ENCODE results near the gene GSTM5. TPM values are rescaled to one million over a fixed set of nuclear protein-coding genes. Genes with fewer than 3 reads are reported as not detected.

GSTM5 gene
- total RNA-seq, 1 experiment from 2014 or later: not detected

GRCh38 chr1:109730666-109731065 lies 18.6 kb downstream of the GSTM5 start:
- no peaks in the 10 kb centered on the region for H3K27me3 ChIP-seq (ENCODE audit: insufficient read depth, low read length)
- H4K91ac ChIP-seq (ENCODE audit: insufficient read length, low read depth, low read length): no peak overlapping the region
- H3K56ac ChIP-seq (ENCODE audit: insufficient read length, low read depth, low read length): no peak overlapping the region
- H3K9me3 ChIP-seq (ENCODE audit: control insufficient read depth, low read depth, low read length): peaks cover 11% of the 10 kb centered on the region
- H2BK5ac ChIP-seq (ENCODE audit: insufficient read length, low read length): no peak overlapping the region
- H3K27ac Mint-ChIP-seq: no peak overlapping the region
- no peak overlapping the region for H4K5ac ChIP-seq (ENCODE audit: insufficient read length, low read depth, low read length)
- no peaks in the 10 kb centered on the region for H3K79me2 ChIP-seq (ENCODE audit: insufficient read depth, low read length)
- H3K27ac ChIP-seq (ENCODE audit: insufficient read length, low read depth, low read length): no peak overlapping the region
- peaks cover 11 to 17% of the 10 kb centered on the region in 2 experiments for H3K9me3 Mint-ChIP-seq
- no peaks in the 10 kb centered on the region for H3K79me1 ChIP-seq (ENCODE audit: insufficient read depth, low read depth, low read length, poor library complexity, severe bottlenecking)
- no peak overlapping the region for H3K4ac ChIP-seq (ENCODE audit: low read depth, low read length)
- H3T11ph ChIP-seq (ENCODE audit: low read length): no peak overlapping the region
- no peak overlapping the region for H3K9ac ChIP-seq (ENCODE audit: extremely low read depth, insufficient read length, low read length)
- TF ChIP-seq CTCF (conservative IDR thresholded peaks at IDR 0.05): no peak
- no peak overlapping the region for H4K8ac ChIP-seq (replicated peaks; ENCODE audit: insufficient read length, low read depth, low read length)
- H3K27me3 Mint-ChIP-seq (ENCODE audit: low read depth): peaks cover 25% of the 10 kb centered on the region
- no peaks in the 10 kb centered on the region for H3K23me2 ChIP-seq (ENCODE audit: insufficient read length, low read depth, low read length, poor library complexity, severe bottlenecking)
- H3K4me2 ChIP-seq (ENCODE audit: insufficient read depth, insufficient read length, low read length): no peak overlapping the region
- no peak overlapping the region for H2BK15ac ChIP-seq (ENCODE audit: low read depth, low read length)
- H4K20me1 ChIP-seq (ENCODE audit: control insufficient read depth, insufficient read depth, insufficient read length): no peaks in the 10 kb centered on the region
- no peak overlapping the region for H2BK12ac ChIP-seq (ENCODE audit: insufficient read length, low read depth, low read length)
- no CpG with 5 or more reads among the region's 6 CpGs for WGBS (ENCODE audit: extremely low coverage, insufficient read length, low lambda C conversion rate)
- no peak overlapping the region for H2AFZ ChIP-seq (ENCODE audit: low read length)
- no peak overlapping the region for H3K18ac ChIP-seq (ENCODE audit: insufficient read length, low read depth, low read length)
- peaks cover 9 to 22% of the 10 kb centered on the region in 2 experiments; a peak in 3 of 4 replicates for H3K4me1 Mint-ChIP-seq
- H3K23ac ChIP-seq (ENCODE audit: insufficient read length, low read depth, low read length): no peak overlapping the region
- no peak for DNase-seq
- H3K14ac ChIP-seq (ENCODE audit: insufficient read depth, low read length): no peak overlapping the region
- H3K36me3 Mint-ChIP-seq (ENCODE audit: insufficient read depth in 1 of 3, low read depth in 3 of 3): peaks cover 2 to 5% (median 4%) of the 10 kb centered on the region in 3 experiments; a peak in 4 of 7 replicates
- no peak overlapping the region for H2BK20ac ChIP-seq (ENCODE audit: low read depth, low read length, poor library complexity, severe bottlenecking)
- no peak overlapping the region for H2BK120ac ChIP-seq (ENCODE audit: low read depth, low read length, poor library complexity, severe bottlenecking)
- no peaks in the 10 kb centered on the region for H3K4me1 ChIP-seq (ENCODE audit: insufficient read depth, low read length)
- no peak overlapping the region for H3K4me3 Mint-ChIP-seq
- no peak overlapping the region for H2AK5ac ChIP-seq (ENCODE audit: insufficient read length, low read length)

All from H9 (cell line).